ENCODE results near the gene LIMS1.
A peak's percentile ranks its signal among the peaks of the same experiment; 100 is the strongest.
"Not testable (repeated sequence)": the region's sequence is repeated elsewhere in the genome, so short reads cannot be mapped to it uniquely, and the experiment has no call there.

LIMS1 gene

DNA sequence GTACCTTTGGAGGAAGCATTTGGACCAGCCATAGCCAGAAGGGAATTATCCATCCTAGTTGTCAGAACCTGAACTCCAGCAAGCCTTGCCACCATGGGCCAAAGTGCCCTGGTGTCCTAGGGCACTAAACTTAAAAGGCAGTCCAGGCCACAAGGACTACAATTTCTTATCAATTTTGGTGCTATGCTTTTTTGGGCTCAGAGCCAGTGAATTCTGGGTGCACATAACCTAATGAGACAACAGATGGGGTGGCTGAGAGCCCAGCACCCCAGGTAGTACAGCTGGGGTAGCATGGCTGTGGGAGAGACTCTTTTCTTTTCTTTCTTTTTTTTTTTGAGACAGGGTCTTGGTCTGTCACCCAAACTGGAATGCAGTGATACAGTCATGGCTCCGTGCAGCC, 170.6 kb downstream of the LIMS1 start:
- Histone ChIP-seq H3K9me3 (ENCODE audit: control insufficient read depth, insufficient read depth, low read length) (no peaks in the 10 kb centered on the region), H3K4me3 (ENCODE audit: low read length) (no peak overlapping the region), H3K4me1 (ENCODE audit: control insufficient read depth, insufficient read depth, low read length) (no peaks in the 10 kb centered on the region), H3K27me3 (ENCODE audit: control insufficient read depth, insufficient read depth, low read length) (no peaks in the 10 kb centered on the region), H3K27ac (ENCODE audit: low read length) (no peak overlapping the region), H3K36me3 (ENCODE audit: control insufficient read depth, insufficient read depth, low read length) (no peaks in the 10 kb centered on the region)
- DNase-seq (ENCODE audit: low read depth, low spot score) = no peak
- WGBS (ENCODE audit: insufficient coverage, insufficient read length) = no CpG with 5 or more reads among the region's 1 CpG

DNA sequence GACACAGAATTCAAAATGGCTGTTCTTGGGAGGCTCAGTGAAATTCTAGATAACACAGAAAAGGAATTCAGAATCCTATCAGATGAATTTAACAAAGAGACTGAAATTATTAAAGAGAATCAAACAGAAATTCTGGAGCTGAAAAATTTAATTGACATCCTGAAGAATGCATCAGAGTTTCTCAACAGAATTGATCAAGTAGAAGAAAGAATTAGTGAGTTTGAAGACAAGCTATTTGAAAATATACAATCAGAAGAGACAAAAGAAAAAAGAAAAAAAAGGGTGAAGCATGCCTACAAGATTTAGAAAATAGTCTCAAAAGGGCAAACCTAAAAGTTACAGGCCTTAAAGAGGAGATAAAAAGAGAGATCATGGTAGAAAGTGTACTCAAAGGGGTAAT, 173.0 kb downstream of the LIMS1 start:
- Histone ChIP-seq H3K27ac (ENCODE audit: low read length) (no peak overlapping the region), H3K36me3 (ENCODE audit: control insufficient read depth, insufficient read depth, low read length) (no peaks in the 10 kb centered on the region), H3K4me3 (ENCODE audit: low read length) (no peak overlapping the region), H3K9me3 (ENCODE audit: control insufficient read depth, insufficient read depth, low read length) (no peaks in the 10 kb centered on the region), H3K4me1 (ENCODE audit: control insufficient read depth, insufficient read depth, low read length) (no peaks in the 10 kb centered on the region), H3K27me3 (ENCODE audit: control insufficient read depth, insufficient read depth, low read length) (no peaks in the 10 kb centered on the region)
- no peak for DNase-seq (ENCODE audit: low read depth, low spot score)

DNA sequence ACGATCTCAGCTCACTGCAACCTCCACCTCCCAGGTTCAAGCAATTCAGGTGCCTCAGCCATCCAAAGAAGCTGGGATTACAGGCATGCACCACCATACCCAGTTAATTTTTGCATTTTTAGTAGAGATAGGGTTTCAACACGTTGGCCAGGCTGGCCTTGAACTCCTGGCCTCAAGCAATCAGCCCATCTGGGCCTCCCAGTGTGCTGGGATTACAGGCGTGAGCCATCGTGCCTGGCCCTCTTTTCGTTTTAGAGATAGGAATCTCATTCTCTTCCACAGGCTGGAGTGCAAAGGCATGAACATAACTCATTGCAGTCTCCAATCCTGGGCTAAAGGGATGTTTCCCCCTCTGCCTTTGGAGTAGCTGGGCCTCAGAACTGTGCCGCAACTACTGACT, 182.7 kb downstream of the LIMS1 start:
- not testable (repeated sequence) for H3K9me3 ChIP-seq (ENCODE audit: control insufficient read depth, insufficient read depth, low read length); H3K36me3 ChIP-seq (ENCODE audit: control insufficient read depth, insufficient read depth, low read length); H3K27me3 ChIP-seq (ENCODE audit: control insufficient read depth, insufficient read depth, low read length); DNase-seq (ENCODE audit: low read depth, low spot score); H3K4me1 ChIP-seq (ENCODE audit: control insufficient read depth, insufficient read depth, low read length); H3K4me3 ChIP-seq (ENCODE audit: low read length); H3K27ac ChIP-seq (ENCODE audit: low read length)
- no CpG with 5 or more reads among the region's 6 CpGs for WGBS (ENCODE audit: insufficient coverage, insufficient read length)

DNA sequence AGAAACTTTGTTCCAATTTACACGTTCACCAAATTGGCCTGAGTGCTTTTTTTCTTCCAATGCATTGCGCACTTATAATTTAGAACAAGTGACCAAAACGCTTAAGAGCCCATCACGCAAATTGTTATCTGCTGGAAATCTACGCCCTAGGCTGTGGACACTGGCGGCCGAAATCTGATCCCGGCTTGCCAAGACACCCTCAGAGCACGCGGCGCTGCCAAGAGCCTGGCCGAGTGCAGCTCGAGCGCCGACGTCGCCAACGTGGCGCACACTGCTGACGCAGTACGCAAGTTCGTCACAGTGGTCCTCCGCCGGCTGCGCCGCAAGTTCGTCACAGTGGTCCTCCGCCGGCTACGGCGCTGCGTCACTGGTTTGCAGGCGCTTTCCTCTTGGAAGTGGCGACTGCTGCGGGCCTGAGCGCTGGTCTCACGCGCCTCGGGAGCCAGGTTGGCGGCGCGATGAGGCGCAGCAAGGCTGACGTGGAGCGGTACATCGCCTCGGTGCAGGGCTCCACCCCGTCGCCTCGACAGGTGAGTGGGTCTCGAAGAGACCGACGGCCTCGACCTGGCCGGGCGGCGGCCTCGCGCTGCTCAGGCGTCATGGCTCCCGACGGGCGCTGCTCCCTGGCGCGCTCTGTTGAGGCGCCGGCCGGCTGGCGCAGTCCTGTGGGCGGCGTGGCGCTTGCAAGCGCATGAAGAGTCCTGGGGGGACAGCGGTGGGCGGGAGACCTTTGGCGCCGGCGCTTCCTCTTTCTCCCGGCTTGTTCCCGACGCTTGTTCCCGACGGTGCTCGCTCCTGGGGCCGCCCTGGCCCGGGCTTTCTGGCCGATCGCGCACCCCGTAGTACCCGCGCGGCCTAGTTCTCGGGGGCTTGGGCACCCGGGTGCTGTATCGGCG, 185.1 kb downstream of the LIMS1 start, which contains the start of gene RANBP2:
TSS of gene RANBP2 (plus strand) at position 334 of the 896 bp plus-strand sequence. CDS start at position 459, 125 bp downstream.
- Histone ChIP-seq H3K9me3 (ENCODE audit: control insufficient read depth, insufficient read depth, low read length) (no peaks in the 10 kb centered on the region), H3K27ac (ENCODE audit: low read length) (no peak within 1 kb of the TSS), H3K4me3 (ENCODE audit: low read length) (peak within 1 kb of the TSS; percentile 70), H3K27me3 (ENCODE audit: control insufficient read depth, insufficient read depth, low read length) (no peaks in the 10 kb centered on the region), H3K4me1 (ENCODE audit: control insufficient read depth, insufficient read depth, low read length) (no peaks in the 10 kb centered on the region), H3K36me3 (ENCODE audit: control insufficient read depth, insufficient read depth, low read length) (no peaks in the 10 kb centered on the region)
- DNase-seq (ENCODE audit: low read depth, low spot score) = peak; percentile 98
- no CpG with 5 or more reads among the region's 97 CpGs for WGBS (ENCODE audit: insufficient coverage, insufficient read length)

DNA sequence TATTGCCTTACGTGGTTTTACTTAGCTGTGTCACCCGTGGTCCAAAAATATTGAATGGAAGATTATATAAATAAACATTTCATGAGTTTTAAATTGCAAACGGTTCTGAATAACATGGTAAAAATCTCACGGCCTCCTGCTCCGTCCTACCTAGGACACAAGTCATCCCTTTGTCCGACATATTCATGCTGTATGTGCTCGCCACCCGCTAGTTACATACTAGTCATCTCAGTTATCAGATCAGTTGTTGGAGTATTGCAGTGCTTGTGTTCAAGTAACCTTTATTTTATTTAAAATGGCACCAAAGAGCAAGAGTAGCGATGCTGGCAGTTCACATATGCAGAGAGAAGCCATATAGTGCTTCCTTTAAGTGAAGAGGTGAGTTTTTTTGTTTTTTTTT, 191.8 kb downstream of the LIMS1 start:
- no CpG with 5 or more reads among the region's 9 CpGs for WGBS (ENCODE audit: insufficient coverage, insufficient read length)
- not testable (repeated sequence) for DNase-seq (ENCODE audit: low read depth, low spot score)

DNA sequence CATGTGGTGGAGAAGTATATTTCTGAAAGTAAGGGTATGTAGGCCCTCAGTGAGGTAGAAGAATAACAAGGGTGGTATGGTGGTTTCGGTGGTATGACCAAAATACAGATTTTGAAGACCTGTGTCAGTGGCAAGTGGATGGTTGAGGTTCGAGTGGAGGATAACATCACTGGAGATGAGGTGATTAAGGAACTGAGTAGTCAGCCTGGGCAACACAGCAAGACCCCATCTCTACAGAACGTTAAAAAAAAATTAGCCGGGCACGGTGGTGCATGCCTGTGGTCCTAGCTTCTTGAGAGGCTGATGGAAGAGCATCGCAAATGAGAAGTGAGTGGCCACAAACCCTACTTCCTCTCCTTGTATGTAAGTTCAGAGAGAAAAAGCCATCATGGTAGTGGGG, 200.4 kb downstream of the LIMS1 start:
- not testable (repeated sequence) for H3K4me1 ChIP-seq (ENCODE audit: control insufficient read depth, insufficient read depth, low read length); H3K27me3 ChIP-seq (ENCODE audit: control insufficient read depth, insufficient read depth, low read length); H3K9me3 ChIP-seq (ENCODE audit: control insufficient read depth, insufficient read depth, low read length); H3K4me3 ChIP-seq (ENCODE audit: low read length); DNase-seq (ENCODE audit: low read depth, low spot score); H3K27ac ChIP-seq (ENCODE audit: low read length); H3K36me3 ChIP-seq (ENCODE audit: control insufficient read depth, insufficient read depth, low read length)
- WGBS (ENCODE audit: insufficient coverage, insufficient read length) = no CpG with 5 or more reads among the region's 6 CpGs

More for the DNA sequence above, 191.8 kb downstream of the LIMS1 start:
- not testable (repeated sequence) for H3K4me1 ChIP-seq (ENCODE audit: control insufficient read depth, insufficient read depth, low read length); H3K4me3 ChIP-seq (ENCODE audit: low read length); H3K27ac ChIP-seq (ENCODE audit: low read length); H3K27me3 ChIP-seq (ENCODE audit: control insufficient read depth, insufficient read depth, low read length); H3K36me3 ChIP-seq (ENCODE audit: control insufficient read depth, insufficient read depth, low read length); H3K9me3 ChIP-seq (ENCODE audit: control insufficient read depth, insufficient read depth, low read length)
